NT2/D1 (cell line): ENCODE data around the gene GDPD3.
"Not testable (repeated sequence)": the region's sequence is repeated elsewhere in the genome, so short reads cannot be mapped to it uniquely, and the experiment has no call there.

Experiments used
- DNase-seq: peaks from one replicate; pipeline ENCODE4 v3.0.0-alpha.2; 2011; ENCODE audit warnings: low read depth, low spot score
- H3K27me3 ChIP-seq: 2 replicates; pipeline ENCODE4 v1.6.0; 2011; ENCODE audit warnings: mild to moderate bottlenecking; ENCODE audit not compliant: insufficient read length, insufficient read depth
- H3K36me3 ChIP-seq: 2 replicates; pipeline ENCODE4 v1.6.1; 2011; ENCODE audit warnings: mild to moderate bottlenecking, low read length, mixed read lengths; ENCODE audit not compliant: insufficient read depth, insufficient read length
- H3K4me1 ChIP-seq: 2 replicates; pipeline ENCODE4 v1.5.1; 2011; ENCODE audit not compliant: insufficient read depth, insufficient read length
- H3K4me3 ChIP-seq: 2 replicates; pipeline ENCODE4 v1.5.1; 2011; ENCODE audit warnings: low read depth; ENCODE audit not compliant: insufficient read length
- H3K9ac ChIP-seq: 2 replicates; pipeline ENCODE4 v1.6.0; 2011; ENCODE audit warnings: low read depth; ENCODE audit not compliant: insufficient read length
- H3K9me3 ChIP-seq: 2 replicates; pipeline ENCODE4 v1.5.1; 2011; ENCODE audit warnings: mild to moderate bottlenecking, low read length; ENCODE audit not compliant: insufficient read depth
- SUZ12 ChIP-seq: IDR thresholded peaks from 2 replicates; pipeline ENCODE4 v1.6.1; 2011; ENCODE audit not compliant: insufficient read length, insufficient read depth; ENCODE audit errors: extremely low read depth
- YY1 ChIP-seq: IDR thresholded peaks from 2 replicates; pipeline ENCODE4 v1.6.1; 2011; ENCODE audit not compliant: insufficient read length, insufficient read depth
- ZNF274 ChIP-seq: IDR thresholded peaks from 2 replicates; pipeline ENCODE4 v1.6.1; 2011; ENCODE audit warnings: mild to moderate bottlenecking, low read depth, low read length

GDPD3 gene

DNA sequence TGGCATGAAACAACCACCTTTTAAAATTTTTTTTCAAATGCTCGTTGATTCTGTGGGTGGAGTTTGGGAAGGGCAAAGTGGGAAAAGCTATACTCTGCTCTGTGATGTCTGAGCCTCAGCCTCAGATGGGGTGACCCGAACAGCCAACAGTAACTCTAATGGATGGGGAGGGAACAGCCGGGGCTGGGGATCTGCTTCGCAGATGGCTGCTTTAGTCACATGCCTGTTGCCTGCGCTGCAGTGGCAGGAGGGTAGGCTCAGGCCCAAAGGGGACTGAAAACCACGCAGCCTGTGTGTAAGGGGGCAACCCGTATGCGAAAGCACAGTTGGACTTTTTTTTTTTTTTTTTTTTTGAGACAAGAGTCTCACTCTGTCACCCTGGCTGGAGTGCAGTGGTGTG, 24.6 kb upstream of the GDPD3 start:
- Histone ChIP-seq H3K4me3 (no peak overlapping the region), H3K9ac (no peak overlapping the region), H3K36me3 (no peaks in the 10 kb centered on the region), H3K27me3 (no peaks in the 10 kb centered on the region), H3K4me1 (no peaks in the 10 kb centered on the region), H3K9me3 (no peaks in the 10 kb centered on the region)
- no peak for DNase-seq
- TF ChIP-seq YY1 (no peak), ZNF274 (no peak), SUZ12 (no peak)

DNA sequence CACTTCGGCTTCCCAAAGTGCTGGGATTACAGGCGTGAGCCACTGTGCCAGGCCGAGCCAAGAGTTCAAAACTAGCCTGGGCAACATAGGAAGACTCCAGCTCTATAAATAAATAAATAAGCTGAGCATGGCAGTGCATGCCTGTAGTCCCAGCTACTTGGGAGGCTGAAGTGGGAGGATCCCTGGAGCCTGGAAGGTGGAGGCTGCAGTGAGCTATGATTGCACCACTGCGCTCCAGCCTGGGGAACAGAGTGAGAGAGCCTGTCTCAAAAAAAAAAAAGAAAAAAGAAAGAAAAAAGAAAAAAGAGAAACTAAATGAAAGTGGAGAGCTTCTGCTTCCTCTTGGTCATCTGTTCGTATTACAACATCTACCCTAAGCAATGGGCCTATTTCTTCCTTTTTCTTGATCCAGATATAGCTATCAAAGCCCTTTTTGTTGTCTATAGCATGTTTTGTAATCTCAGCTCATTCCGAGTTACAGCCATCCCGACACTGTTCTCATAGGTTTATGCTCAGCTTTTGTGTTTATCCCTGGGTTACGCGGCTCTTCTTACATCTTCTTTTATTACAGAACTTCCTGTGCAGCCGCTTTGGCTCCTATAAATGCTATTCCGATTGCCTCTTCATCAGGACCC, 23.8 kb upstream of the GDPD3 start:
- no peak overlapping the region for H3K4me3 ChIP-seq
- no peaks in the 10 kb centered on the region for H3K36me3 ChIP-seq
- no peak for TF ChIP-seq ZNF274
- no peak for DNase-seq
- H3K4me1 ChIP-seq = peaks cover under 1% of the 10 kb centered on the region
- no peaks in the 10 kb centered on the region for H3K9me3 ChIP-seq
- no peak overlapping the region for H3K9ac ChIP-seq
- H3K27me3 ChIP-seq = no peaks in the 10 kb centered on the region

DNA sequence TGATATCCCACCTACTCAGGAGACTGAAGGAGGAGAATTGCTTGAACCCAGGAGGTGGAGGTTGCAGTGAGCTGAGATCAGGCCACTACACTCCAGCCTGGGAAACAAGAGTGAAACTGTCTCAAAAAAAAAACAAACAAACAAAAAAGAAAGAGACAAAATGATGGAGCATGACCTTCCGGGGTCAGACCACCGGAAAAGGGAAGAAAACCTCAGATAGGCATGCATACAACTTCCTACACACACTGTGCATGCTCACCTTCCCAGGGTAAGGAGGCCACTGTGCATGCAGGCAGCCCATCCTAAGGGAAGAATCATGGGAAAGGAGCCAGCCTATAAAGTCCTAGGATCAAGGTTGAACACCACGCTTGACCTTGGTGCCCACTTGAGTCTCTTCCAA, 19.3 kb upstream of the GDPD3 start:
- no peaks in the 10 kb centered on the region for H3K9me3 ChIP-seq
- no peak overlapping the region for H3K4me3 ChIP-seq
- peaks cover 5% of the 10 kb centered on the region for H3K4me1 ChIP-seq
- no peak overlapping the region for H3K9ac ChIP-seq
- no peak for TF ChIP-seq SUZ12
- TF ChIP-seq ZNF274 = no peak
- no peak for TF ChIP-seq YY1
- no peaks in the 10 kb centered on the region for H3K36me3 ChIP-seq
- no peaks in the 10 kb centered on the region for H3K27me3 ChIP-seq
- DNase-seq = no peak

DNA sequence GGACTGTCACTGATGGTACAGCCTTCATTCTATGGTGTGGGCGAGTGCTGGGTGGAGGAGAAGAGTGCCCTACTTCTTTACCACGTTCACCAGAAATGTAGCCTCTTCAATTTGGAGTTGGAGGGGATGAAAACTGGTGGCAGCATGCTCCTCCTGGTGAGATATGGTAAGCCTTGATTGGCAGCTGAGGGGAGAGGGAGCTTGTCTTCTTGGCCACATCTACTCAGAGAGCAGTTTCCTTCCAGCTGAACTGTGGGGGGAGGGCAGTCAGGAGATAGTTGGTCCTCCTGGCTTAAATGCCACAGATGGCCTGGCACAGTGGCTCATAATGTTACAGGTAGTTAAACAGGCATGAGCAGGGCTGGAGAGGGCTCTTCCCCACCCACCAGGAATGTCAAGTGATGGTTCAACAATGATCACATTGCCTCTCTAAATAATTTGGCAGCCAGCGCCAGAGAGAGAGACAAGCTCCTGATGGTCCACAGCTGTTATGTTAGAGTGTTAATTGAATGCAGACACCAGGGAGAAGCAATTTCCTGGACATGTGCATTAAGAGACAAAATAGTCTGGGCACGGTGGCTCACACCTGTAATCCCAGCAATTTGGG, 18.6 kb upstream of the GDPD3 start:
- Histone ChIP-seq H3K36me3 (no peaks in the 10 kb centered on the region), H3K4me1 (peaks cover 5% of the 10 kb centered on the region), H3K4me3 (no peak overlapping the region), H3K27me3 (no peaks in the 10 kb centered on the region), H3K9me3 (no peaks in the 10 kb centered on the region), H3K9ac (no peak overlapping the region)
- TF ChIP-seq YY1 (no peak), SUZ12 (no peak), ZNF274 (no peak)
- DNase-seq = no peak

DNA sequence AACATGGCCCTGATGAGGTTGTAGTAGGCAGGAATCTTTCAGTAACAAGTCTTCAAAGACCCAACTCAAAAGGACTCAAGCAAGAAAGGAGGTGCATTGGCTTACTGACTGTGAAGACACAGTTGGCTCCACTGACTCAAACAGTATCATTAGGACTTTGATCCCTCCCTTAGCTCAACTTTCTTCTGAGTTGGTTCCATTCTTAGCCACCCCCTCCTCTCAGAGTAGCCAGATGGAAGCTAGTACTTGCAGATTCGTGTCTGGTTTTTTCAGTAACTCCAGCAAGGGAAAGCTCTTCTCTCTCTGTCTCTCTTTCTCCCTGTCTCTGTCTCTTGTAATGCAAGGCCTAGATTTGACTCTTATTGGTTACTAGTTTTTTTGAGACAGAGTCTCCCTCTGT, 14.7 kb upstream of the GDPD3 start:
- no peaks in the 10 kb centered on the region for H3K36me3 ChIP-seq
- H3K4me1 ChIP-seq = peaks cover 5% of the 10 kb centered on the region
- H3K9ac ChIP-seq = no peak overlapping the region
- no peaks in the 10 kb centered on the region for H3K27me3 ChIP-seq
- H3K9me3 ChIP-seq = no peaks in the 10 kb centered on the region
- TF ChIP-seq YY1 = no peak
- no peak for TF ChIP-seq ZNF274
- TF ChIP-seq SUZ12 = no peak
- H3K4me3 ChIP-seq = no peak overlapping the region
- DNase-seq = no peak

DNA sequence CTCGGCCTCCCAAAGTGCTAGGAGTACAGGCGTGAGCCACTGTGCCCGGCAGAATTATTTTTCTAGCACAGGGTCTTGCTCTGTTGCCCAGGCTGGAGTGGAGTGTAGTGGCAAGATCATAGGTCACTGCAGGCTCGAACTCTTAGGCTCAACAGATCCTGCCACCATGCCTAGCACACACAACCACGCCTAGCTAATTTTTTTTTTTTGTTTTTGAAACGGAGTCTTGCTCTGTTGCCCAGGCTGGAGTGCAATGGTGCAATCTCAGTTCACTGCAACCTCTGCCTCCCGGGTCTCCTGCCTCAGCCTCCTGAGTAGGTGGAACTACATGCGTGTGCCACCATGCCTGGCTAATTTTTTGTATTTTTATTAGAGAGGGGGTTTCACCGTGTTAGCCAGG, 12.4 kb upstream of the GDPD3 start:
- H3K9me3 ChIP-seq, H3K36me3 ChIP-seq, H3K9ac ChIP-seq, H3K4me3 ChIP-seq, DNase-seq, H3K27me3 ChIP-seq, H3K4me1 ChIP-seq: not testable (repeated sequence)

DNA sequence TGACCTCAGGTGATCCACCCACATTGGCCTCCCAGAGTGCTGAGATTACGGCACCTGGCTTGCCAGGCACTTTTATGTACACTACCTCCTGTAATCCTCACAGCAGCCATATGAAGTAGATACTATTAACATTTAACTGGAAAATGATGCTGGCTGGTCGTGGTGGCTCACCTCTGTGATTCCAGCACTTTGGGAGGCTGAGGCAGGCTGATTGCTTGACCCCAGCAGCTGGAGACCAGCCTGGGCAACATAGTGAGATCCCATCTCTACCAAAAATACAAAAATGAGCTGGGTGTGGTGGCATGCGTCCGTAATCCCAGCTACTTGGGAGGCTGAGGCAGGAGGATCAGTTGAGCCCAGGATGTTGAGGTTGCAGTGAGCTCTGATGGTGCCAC, 11.6 kb upstream of the GDPD3 start:
- Histone ChIP-seq H3K4me3 (no peak overlapping the region), H3K27me3 (no peaks in the 10 kb centered on the region), H3K9ac (no peak overlapping the region), H3K36me3 (no peaks in the 10 kb centered on the region), H3K4me1 (peaks cover 10% of the 10 kb centered on the region), H3K9me3 (no peaks in the 10 kb centered on the region)
- no peak for DNase-seq
- TF ChIP-seq ZNF274 (no peak), YY1 (no peak), SUZ12 (no peak)
